Epithelial cell of alveolus of lung (primary cell): ENCODE results near the gene METTL8. TPM values are rescaled to one million over a fixed set of nuclear protein-coding genes. Genes with fewer than 3 reads are reported as not detected.

Experiments used
- total RNA-seq: library from RNA; depleted of rRNA; stranded (reverse); fragments of >200 nt; gene quantifications from 2 replicates; pipeline ENCODE4 v1.2.1, GENCODE V29; 2015

The METTL8 gene
- 8.6 and 18.4 TPM in 2 replicates for total RNA-seq

GRCh38 chr2:171433763-171434012 lies at the start of gene METTL8:
TSS of gene METTL8 (minus strand) at chr2:171433990. CDS start at chr2:171392185, 41,805 bp downstream.

GRCh38 chr2:171434013-171434989 lies 511 bp upstream of the METTL8 start, which contains the start of gene DCAF17:
TSS of gene DCAF17 (plus strand) at chr2:171434226. CDS start at chr2:171434578, 352 bp downstream.

Other genes starting within 250 kb of the METTL8 start
- gene DCAF17, start 236 bp upstream of the METTL8 start, total RNA-seq, result 8.8 and 11.3 TPM in 2 replicates
- gene CYBRD1, start 88.5 kb upstream of the METTL8 start, total RNA-seq, result 37.9 and 129 TPM in 2 replicates